Cardiac muscle cell (in vitro differentiated cells and primary cell): Measurements from ENCODE around the gene SLC4A1AP. TPM values are rescaled to one million over a fixed set of nuclear protein-coding genes. Genes with fewer than 3 reads are reported as not detected.

Experiments used
- DNase-seq, 2 donors: peaks; one replicate each; pipeline versions ENCODE4 v3.0.0 to v3.0.0-alpha.2; 2010 to 2017; ENCODE audit warnings: low read depth in 1 of 2, low spot score in 1 of 2
- H3K27ac ChIP-seq: fragments of 200-600 bp; sonication (generic); 2 replicates; pipeline ENCODE4 v1.5.1; 2016
- H3K27me3 ChIP-seq: fragments of 200-600 bp; sonication (generic); 2 replicates; pipeline ENCODE4 v1.6.0; 2016; ENCODE audit warnings: control low read depth
- H3K36me3 ChIP-seq: fragments of 200-600 bp; sonication (generic); 2 replicates; pipeline ENCODE4 v1.5.1; 2016; ENCODE audit warnings: control low read depth
- H3K4me1 ChIP-seq: fragments of 200-600 bp; sonication (generic); 2 replicates; pipeline ENCODE4 v1.8.1; 2017; ENCODE audit warnings: low read depth, mild to moderate bottlenecking, mixed run types
- H3K4me3 ChIP-seq: fragments of 200-600 bp; sonication (generic); 2 replicates; pipeline ENCODE4 v1.5.1; 2016; ENCODE audit warnings: mild to moderate bottlenecking
- H3K9me3 ChIP-seq: fragments of 200-600 bp; sonication (generic); 2 replicates; pipeline ENCODE4 v1.5.1; 2017; ENCODE audit warnings: low read depth, mild to moderate bottlenecking, control low read depth
- CTCF ChIP-seq: IDR thresholded peaks from 2 replicates; pipeline ENCODE4 v1.5.1; 2012; ENCODE audit warnings: low read depth, mild to moderate bottlenecking, low read length
- polyA plus RNA-seq: library from polyadenylated mRNA; unstranded; fragments of >200 nt; fragmentation: Nextera tagmentation; extraction: Ambion mirVana; gene quantifications from 2 replicates; pipeline ENCODE4 v1.2.1, GENCODE V29; 2016
- total RNA-seq: library from RNA; depleted of rRNA; stranded (reverse); fragments of >200 nt; gene quantifications from 2 replicates; pipeline ENCODE4 v1.2.3, GENCODE V29; 2016

The SLC4A1AP gene
- total and polyA plus RNA-seq, 2 experiments from 2014 or later: 34.8 to 35.9 TPM

- no peak for TF ChIP-seq CTCF
- Histone ChIP-seq H3K27ac (no peak overlapping the region), H3K27me3 (no peaks in the 10 kb centered on the region), H3K9me3 (no peaks in the 10 kb centered on the region), H3K4me3 (no peak overlapping the region), H3K36me3 (peaks cover 60% of the 10 kb centered on the region), H3K4me1 (no peaks in the 10 kb centered on the region)
- DNase-seq: no peak
These were observed 29.4 kb upstream of the SLC4A1AP start for GRCh38 chr2:27634291-27634690.

GRCh38 chr2:27636766-27637165 is 26.9 kb upstream of the SLC4A1AP start:
- peaks cover 65% of the 10 kb centered on the region for H3K36me3 ChIP-seq

GRCh38 chr2:27638037-27638637 is 25.6 kb upstream of the SLC4A1AP start:
- Histone ChIP-seq H3K27ac (no peak overlapping the region), H3K9me3 (no peaks in the 10 kb centered on the region), H3K27me3 (no peaks in the 10 kb centered on the region), H3K4me3 (no peak overlapping the region), H3K36me3 (peaks cover 58% of the 10 kb centered on the region), H3K4me1 (no peaks in the 10 kb centered on the region)
- no peak for TF ChIP-seq CTCF
- no peak for DNase-seq

More at GRCh38 chr2:27636766-27637165, 26.9 kb upstream of the SLC4A1AP start:
- Histone ChIP-seq H3K27me3 (no peaks in the 10 kb centered on the region), H3K27ac (no peak overlapping the region), H3K4me3 (no peak overlapping the region), H3K9me3 (no peaks in the 10 kb centered on the region), H3K4me1 (no peaks in the 10 kb centered on the region)
- DNase-seq: no peak
- TF ChIP-seq CTCF: no peak

GRCh38 chr2:27638709-27639108 is 25.0 kb upstream of the SLC4A1AP start:
- DNase-seq: no peak
- Histone ChIP-seq H3K4me1 (no peaks in the 10 kb centered on the region), H3K4me3 (no peak overlapping the region), H3K27ac (no peak overlapping the region), H3K27me3 (no peaks in the 10 kb centered on the region), H3K36me3 (peaks cover 61% of the 10 kb centered on the region), H3K9me3 (no peaks in the 10 kb centered on the region)
- no peak for TF ChIP-seq CTCF

- Histone ChIP-seq H3K4me3 (no peak overlapping the region), H3K4me1 (no peaks in the 10 kb centered on the region), H3K36me3 (peaks cover 54% of the 10 kb centered on the region), H3K9me3 (no peaks in the 10 kb centered on the region), H3K27me3 (no peaks in the 10 kb centered on the region), H3K27ac (no peak overlapping the region)
- DNase-seq: no peak
- TF ChIP-seq CTCF: no peak
These were observed 22.9 kb upstream of the SLC4A1AP start for GRCh38 chr2:27640722-27641245.

- Histone ChIP-seq H3K9me3 (no peaks in the 10 kb centered on the region), H3K4me3 (no peak overlapping the region), H3K27ac (no peak overlapping the region), H3K36me3 (peaks cover 33% of the 10 kb centered on the region), H3K4me1 (no peaks in the 10 kb centered on the region), H3K27me3 (no peaks in the 10 kb centered on the region)
- DNase-seq: no peak
- TF ChIP-seq CTCF: no peak
These were observed 18.5 kb upstream of the SLC4A1AP start for GRCh38 chr2:27645197-27645596.
